GM19395 (cell line): ENCODE data around the gene DNAJC19.
"Not testable (repeated sequence)": the region's sequence is repeated elsewhere in the genome, so short reads cannot be mapped to it uniquely, and the experiment has no call there.

ENCODE experiments used
- ATAC-seq: cut with Tn5 transposase; IDR thresholded peaks from one replicate; pipeline ENCODE4 v1.9.1; 2021; ENCODE audit warnings: mild to moderate bottlenecking, moderate library complexity; ENCODE audit not compliant: unreplicated experiment

Gene DNAJC19

DNA sequence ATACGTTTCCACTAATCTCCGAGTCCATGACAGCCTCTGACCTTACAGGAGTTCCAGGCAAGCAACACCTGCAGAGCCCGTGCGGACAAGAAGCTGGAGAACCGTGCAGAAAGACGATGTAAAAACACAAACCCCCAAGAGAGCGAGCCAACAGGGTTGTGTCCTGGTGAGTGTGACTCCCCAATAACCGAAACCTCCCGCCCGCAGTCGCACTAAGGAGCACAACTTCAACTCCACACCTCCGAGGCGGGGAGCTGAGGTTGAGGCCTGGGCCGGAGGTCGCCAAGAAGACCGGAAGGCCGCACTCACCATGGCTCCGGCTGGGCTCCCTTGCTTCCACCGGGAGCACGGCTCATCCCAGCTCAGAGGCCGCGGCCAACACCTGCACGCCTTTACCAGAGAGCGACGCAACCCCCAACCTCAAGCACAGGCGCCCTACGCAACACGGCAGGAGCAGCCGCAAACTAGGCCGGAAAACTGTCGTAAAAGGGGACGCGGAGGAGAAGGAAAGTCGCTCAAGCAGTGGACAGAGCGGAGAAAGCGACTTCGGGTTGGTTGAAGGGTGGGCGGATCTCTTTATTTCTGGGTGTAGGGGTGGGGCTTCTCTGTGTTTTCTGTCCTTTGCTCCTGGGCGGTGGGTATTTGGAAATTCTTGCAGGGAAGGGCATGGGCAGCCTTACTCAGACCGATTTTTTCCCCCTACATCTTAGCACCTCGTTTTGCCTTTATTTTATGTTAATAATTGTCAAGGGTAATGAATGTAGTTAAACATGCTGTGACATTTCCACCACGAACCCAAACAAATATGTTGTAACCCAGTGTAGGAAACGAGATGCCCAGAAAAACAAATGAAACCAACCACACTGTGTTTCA, at the start of gene DNAJC19:
TSS of gene DNAJC19 (minus strand) at position 446 of the 873 bp plus-strand sequence. CDS start at position 312, 134 bp downstream.
- peak; percentile 98 for ATAC-seq

DNA sequence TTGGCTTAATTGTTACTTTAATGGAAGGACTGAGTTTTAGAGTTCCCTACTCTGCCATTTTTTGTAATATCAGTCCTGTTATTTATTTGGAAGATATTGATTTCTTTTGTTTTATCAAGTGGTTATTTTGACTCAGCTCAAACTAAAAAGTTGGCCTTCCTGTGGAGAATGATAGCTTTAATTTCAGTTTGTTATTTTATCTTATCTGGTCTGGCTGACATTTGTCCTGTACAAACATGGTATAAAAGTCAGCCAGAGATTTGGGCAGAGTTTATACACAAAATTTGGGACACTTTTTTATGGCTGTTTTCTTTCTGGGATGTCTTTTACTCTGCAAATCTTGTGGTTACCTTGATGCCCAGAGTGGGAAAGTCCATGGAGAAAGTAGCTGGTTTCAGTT, 41.4 kb upstream of the DNAJC19 start:
- ATAC-seq, result no peak

DNA sequence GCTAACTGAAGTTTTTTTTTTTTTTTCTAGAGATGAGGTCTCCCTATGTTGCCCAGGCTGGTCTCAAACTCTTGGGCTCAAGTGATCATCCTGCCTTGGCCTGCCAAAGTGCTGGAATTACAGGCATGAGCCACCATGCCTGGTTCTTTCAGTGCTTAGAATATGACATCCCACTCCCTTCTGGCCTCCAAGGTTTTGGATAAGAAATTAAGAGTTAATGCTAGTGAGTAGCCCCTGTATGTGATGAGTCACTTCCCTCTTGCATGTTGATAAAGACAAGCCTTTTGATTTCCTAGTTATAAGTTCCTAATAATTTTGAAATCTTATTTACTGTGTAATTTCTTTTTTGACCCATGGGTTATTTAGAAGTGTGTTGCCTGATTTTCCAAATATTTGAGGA, 35.7 kb upstream of the DNAJC19 start:
- ATAC-seq, result no peak

DNA sequence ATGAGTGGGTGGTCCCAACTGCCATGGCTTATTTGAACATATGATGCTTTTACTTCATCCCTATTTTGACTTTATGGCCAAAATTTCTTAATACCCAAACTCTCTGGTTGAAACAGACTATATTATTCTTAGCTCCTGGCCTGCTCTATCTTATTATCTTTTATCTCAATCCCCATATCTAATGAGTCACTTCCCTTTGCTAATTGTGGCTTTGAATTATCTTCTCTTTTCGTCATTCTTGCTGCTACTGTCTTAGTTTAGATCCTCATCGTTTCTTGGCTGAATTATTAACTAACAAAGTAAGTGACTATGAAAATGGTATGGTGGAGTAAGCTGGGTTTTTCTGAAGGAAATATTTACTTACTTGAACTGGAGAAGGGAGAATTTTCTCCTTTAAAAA, 28.2 kb upstream of the DNAJC19 start:
- ATAC-seq, result no peak

DNA sequence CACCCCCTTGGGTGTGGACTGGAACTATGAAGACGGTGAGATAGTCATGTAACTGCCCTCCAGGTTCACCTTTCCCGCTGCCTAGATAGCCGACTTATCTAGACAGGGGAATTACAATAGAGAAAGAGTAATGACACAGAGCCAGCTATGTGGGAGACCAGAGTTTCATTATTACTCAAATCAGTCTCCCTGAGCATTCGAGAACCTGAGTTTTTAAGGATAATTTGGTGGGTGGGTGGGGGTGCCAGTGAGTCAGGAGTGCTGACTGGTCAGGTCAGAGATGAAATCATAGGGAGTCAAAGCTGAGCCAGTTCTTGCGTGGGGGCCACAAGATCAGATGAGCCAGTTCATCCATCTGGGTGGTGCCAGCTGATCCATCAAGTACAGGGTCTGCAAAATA, 19.7 kb upstream of the DNAJC19 start:
- ATAC-seq, result no peak

DNA sequence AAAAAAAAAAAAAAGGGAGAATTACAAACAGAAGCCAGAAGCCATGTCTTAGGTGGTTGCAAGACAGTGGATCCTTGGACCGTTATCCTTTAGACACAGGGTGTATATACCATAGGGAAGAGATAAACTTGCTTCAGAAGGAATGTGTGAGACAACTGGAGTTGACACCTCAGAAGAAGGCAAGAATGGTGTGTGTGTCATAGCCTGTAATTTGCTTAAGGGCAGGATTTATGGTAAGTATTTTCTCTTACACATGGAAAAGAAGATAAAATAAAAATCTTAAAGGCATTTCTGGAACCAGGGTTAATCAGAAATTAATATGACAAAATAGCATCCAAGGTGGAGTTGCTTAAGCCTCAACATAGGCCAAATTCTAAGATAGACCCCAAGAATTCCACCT, 19.3 kb upstream of the DNAJC19 start:
- no peak for ATAC-seq

DNA sequence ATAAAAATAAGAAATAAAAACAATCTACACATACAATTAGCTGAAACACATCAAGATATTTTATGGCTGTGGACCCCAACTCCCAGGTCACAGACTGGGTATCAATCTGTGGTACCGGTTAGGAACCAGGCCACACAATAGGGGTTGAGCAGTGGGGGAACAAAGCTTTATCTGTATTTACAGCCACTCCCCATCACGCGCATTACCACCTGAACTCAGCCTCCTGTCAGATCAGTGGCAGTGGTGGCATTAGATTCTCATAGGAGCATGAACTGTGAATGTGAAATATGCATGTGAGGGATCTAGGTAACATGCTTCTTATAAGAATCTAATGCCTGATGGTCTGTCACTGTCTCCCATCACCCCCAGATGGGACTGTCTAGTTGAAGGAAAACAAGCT, 17.7 kb upstream of the DNAJC19 start:
- no peak for ATAC-seq

DNA sequence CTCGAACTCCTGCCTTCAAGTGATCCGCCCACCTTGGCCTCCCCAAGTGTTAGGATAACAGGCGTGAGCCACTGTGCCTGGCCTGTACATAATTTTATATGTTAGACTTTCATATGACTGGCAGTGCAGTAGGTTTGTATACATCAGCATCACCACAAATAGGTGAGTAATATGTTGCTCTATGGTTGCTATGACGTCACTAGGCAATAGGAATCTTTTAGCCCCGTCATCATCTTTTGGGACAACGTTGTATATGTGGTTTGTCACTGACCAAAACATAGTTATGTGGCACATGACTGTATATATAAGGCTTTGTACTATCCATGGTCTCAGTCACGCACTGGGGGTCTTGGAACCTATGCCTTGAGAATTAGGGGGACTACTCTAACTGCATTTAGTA, 17.0 kb upstream of the DNAJC19 start:
- ATAC-seq, result no peak

DNA sequence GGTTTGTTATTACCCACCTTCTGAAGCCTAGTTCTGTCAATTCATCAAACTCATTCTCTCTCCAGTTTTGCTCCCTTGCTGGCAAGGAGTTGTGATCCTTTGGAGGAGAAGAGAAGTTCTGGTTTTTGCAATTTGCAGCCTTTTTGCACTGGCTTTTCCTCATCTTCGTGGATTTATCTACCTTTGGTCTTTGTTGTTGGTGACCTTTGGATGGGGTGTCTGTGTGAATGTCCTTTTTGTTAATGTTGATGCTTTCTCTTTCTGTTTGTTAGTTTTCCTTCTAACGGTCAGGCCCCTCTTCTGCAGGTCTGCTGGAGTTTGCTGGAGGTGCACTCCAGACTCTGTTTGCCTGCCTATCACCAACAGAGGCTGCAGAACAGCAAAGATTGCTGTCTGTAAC, 13.9 kb upstream of the DNAJC19 start:
- ATAC-seq, result not testable (repeated sequence)

DNA sequence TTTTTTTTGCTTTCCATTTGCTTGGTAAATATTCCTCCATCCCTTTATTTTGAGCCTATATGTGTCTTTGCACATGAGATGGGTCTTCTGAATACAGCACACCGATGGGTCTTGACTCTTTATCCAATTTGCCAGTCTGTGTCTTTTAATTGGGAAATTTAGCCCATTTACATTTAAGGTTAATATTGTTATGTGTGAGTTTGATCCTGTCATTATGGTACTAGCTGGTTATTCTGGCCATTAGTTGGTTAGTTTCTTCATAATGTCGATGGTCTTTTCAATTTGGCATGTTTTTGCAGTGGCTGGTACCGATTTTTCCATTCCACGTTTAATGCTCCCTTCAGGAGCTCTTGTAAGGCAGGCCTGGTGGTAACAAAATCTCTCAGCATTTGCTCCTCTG, 12.8 kb upstream of the DNAJC19 start:
- ATAC-seq, result not testable (repeated sequence)

DNA sequence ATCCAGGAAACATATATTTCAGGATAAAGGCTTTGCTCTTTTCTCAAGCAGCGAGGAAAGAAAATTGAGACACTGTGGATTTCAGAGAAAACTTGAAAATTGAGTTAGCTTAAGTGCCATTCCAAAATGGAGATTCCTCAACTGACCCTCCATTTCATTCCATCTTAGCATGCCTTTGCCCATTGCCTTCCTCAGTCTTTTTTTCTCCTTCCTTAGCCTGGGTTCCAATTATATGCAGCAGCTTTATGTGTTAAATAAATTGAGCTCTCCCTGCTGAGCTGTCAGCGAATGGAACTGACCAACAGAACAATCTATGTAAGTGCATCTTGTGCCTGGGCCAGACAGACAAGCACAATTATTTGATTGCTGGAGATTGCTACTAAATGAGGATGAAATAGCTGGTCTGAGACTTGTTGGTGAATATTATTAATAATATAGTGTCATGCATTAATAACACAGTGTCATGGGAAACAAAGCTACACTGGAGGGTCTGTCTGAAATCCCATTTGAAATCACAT, 6.9 kb upstream of the DNAJC19 start:
- ATAC-seq, result no peak

DNA sequence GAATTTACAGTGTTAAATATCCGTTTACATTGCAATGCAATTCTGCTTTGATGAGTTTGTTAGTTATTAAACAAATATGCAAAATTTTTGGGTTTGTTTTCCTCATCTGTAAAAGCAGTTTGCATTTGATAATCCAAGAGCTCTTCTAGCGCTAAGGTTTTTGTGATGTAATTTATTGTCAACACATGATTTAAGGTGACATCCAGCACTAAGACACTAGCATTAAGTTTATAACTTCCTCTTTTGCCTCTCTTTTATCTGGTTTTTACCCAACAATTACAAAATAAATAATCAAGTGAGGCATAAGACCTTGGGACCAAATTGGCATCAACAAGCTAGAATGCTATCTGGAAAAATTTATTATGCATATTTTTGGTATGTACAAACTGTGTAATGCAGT, 969 bp upstream of the DNAJC19 start:
- no peak for ATAC-seq

DNA sequence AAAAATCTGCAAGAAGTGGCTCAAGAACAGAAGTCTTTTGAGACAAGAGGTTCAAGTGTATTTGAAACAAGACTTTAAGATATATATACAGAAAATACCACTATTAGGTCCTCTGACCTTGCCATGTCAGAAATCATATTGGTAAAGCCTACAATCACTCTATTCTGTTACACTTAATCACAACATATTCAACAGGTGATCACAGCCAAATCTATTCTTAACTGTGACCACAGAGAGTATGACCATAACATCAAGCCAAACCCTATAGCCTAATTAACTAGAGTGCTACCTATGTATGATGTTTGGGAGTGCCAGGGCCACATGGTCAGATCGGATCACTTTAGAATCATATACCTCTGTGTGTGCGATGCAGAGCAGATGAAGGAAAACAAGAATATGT, 2.2 kb downstream of the DNAJC19 start:
- no peak for ATAC-seq

DNA sequence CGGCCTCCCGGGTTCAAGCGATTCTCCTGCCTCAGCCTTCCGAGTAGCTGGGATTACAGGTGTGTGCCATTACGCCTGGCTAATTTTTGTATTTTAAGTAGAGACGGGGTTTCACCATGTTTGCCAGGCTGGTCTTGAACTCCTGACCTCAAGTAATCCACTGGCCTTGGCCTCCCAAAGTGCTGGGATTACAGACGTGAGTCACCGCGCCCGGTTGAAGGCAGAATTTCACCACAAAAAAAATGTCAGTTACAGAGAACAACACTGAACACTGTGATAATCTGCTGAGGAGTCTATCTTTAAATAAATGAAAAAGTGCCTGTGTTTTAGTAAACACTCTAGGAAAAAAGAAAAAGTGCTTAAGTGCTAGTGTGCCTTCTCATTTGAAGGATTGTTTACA, 3.2 kb downstream of the DNAJC19 start:
- ATAC-seq, result not testable (repeated sequence)

DNA sequence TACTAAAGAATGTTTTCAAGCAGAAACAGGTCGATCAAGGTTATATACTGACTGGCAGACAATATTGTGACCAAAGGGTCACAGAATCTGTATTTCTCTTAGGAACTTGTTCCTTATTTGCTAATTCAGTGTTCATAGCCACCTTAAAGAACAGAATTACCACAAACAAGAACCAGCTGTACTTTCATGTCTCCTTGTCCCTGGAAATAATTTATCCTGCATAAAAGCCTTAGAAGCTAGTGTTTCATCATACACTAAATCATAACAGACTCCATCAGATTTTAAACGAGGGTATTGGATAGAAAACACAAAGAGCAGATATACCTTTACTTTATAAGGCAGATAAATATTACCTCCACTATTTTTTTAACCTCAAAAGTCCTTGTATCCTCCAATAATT, 6.4 kb downstream of the DNAJC19 start:
- ATAC-seq, result no peak

DNA sequence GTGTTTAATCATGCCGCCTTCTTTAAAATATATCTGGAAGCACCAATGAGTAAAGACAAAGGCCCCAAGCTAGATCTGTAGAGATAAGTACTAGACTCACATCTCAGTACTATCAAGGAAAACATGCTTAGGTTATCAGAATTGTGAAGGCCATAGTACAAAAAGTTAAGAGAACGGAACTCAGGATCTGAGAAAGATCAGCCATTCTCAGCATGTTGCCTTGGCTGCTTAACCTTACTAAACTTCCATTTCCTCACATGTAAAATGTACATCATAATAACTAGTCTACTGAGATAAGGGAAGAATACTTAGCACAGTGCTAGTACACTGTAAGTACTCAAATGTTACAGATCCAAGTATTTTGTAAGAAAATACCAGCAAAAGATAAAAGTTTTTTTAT, 7.6 kb downstream of the DNAJC19 start:
- no peak for ATAC-seq

DNA sequence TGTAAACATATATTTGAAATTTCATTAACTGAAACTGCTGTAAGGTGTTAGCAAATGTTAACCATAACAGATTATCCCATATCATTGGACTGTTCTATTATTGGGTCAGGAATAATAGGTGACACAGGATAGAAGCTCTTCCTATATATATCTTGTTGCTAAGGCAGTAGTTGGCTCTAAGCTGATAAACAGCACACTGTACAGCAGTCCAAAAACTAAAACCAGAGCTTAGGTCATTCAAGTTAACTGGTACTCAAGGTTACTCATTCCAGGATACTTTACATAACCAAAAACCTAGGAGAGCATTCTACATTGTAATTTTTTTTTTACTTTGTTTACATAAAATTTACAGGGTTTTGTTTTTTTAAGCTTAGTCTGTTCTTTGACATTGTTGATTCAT, 8.9 kb downstream of the DNAJC19 start:
- no peak for ATAC-seq

DNA sequence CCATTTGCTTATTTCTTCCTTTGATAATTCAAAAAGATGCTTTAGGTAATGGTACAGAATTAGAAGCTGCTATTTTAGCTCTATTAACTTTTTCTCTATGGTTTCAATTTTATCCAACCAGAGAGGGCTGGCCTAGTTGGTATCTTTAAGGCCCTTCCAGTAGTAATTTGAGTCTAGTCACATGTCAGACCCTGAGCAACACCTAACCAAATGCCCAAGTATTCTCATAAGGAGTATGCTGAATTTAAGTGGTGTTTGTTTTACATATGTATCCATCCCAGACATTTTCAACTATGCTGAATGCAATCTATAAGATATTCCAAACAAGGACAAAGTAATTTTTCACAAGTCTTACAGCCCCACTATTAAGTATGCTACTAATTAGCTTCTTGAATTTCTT, 9.6 kb downstream of the DNAJC19 start:
- ATAC-seq, result no peak

DNA sequence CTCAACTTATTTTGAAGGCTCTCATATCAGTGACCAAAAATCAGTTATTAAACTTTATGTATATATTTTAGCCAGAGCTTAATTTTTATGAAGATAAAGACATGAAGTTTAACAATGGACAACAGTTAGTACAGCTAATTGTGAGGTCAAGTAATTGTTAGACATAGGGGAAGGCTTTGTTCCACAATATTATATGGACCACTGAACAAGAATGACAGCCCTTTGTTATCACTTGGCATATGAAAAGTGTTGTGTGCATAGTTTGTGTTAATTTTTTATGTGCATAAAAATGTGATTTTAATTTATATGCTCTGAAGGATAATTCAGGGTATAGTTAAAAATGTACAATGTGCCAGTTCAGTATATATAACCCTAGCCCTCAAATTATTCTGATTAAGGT, 12.0 kb downstream of the DNAJC19 start:
- ATAC-seq, result no peak

DNA sequence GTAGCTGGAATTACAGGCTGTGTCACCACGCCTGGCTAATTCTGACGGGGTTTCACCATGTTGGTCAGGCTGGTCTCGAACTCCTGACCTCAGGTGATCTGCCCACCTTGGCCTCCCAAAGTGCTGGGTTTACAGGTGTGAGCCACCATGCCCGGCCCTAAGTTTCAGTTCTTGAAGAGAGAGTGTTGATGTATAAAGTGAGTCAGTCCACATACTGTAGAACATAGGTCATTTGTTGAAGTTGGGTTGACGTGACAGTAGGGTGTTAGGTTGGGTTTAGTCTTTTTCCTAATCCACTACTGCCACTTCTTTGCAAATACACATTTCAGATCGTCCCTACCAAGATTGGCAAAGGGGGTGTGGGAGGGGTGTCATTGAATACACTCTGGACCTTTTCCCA, 15.2 kb downstream of the DNAJC19 start:
- no peak for ATAC-seq

DNA sequence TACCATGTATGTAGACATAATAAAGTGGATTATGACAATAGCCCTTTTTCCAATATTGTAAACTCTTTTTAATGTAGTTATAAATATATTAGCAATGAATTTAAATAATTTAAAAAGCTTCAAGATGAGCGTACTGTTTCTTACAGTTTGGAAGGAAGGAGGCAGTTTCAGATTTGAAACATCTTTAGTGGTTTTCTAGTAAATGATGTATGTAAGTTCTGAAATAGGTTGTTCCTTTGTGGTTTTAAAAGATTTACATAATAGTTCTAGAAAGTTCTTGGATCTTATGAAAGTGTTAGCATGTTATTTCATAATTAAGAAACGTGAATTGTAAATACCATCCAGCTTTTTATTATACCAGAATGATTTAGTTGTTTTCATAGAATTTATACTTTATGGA, 16.0 kb downstream of the DNAJC19 start:
- peak; percentile 79 for ATAC-seq

DNA sequence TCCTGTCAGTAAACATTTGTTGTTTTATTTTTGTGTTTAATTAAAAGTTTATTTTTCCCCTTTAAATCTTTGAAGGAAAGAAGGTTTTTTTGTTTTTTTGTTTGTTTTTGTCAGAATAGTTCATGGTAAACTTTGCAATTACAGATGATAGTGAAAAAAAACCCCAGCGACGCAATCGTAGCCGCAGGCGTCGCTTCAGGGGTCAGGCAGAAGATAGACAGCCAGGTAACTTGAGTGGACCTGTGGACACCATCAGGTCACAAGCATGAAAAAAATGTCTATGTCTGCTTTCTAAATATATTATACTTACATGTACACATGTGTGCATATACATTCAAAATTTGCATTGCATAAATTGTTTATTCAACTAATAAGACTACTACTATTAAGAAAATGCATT, 18.6 kb downstream of the DNAJC19 start:
- no peak for ATAC-seq

DNA sequence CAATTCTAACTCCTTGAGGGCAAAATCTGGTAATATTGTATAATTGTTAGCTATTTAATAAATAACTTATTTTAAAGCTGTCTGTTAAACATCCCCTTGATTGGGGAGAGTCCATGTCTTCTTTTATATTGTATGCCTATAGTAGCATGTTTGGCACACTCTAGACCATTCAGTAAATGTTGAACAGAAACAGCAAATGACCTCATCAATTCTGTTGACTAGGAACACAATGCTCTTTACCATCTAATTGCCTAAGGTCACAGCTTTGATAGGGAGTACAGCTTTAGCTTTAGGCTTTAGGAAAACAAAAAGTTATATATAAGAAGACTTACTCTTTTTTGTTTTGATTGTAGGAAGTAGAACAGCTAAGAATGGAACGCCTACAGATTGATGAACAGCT, 27.0 kb downstream of the DNAJC19 start:
- ATAC-seq, result no peak
